Panc1 (cell line): ENCODE data around the gene RGS5. TPM values are rescaled to one million over a fixed set of nuclear protein-coding genes. Genes with fewer than 3 reads are reported as not detected.
"Not testable (repeated sequence)": the region's sequence is repeated elsewhere in the genome, so short reads cannot be mapped to it uniquely, and the experiment has no call there.

Source experiments
- ATAC-seq: fragments of 200-7000 bp; cut with Tn5 transposase; 2 replicates; pipeline ENCODE4 v1.9.1; 2020; ENCODE audit warnings: mild to moderate bottlenecking, moderate library complexity
- BruUV-seq: library from RNA; stranded (reverse); fragments of 400-500 nt; replicated peaks from 2 replicates; lab custom pipeline; 2021; lab: Mats Ljungman, UMichigan
- CTCF ChIA-PET: fragments of 300-600 bp; sonication (Branson Sonifier 250); formaldehyde crosslinking; loops from one replicate; lab custom pipeline; 2022; ENCODE audit warnings: antibody characterized with exemption; lab: Charles Lee
- POLR2A ChIA-PET: fragments of 300-600 bp; sonication (Branson Sonifier 250); formaldehyde crosslinking; loops from one replicate; lab custom pipeline; 2022; ENCODE audit warnings: antibody characterized with exemption; lab: Charles Lee
- DNase-seq: peaks from one replicate; pipeline ENCODE4 v3.0.0-alpha.2; 2010; ENCODE audit warnings: low read depth, low spot score
- H3K27ac ChIP-seq: 2 replicates; pipeline ENCODE4 v1.5.1; 2011; ENCODE audit warnings: mild to moderate bottlenecking, low read length, inconsistent platforms
- H3K27me3 ChIP-seq: fragments of 200-500 bp; sonication (Bioruptor generic); 2 replicates; pipeline ENCODE4 v1.6.0; 2014; ENCODE audit warnings: low read length, inconsistent platforms; ENCODE audit not compliant: control insufficient read depth, insufficient read depth
- H3K36me3 ChIP-seq: fragments of 200-500 bp; sonication (Bioruptor generic); 2 replicates; pipeline ENCODE4 v1.5.1; 2014; ENCODE audit warnings: inconsistent platforms, mild to moderate bottlenecking, low read length, moderate library complexity; ENCODE audit not compliant: control insufficient read depth, insufficient read depth
- H3K4me1 ChIP-seq: 2 replicates; pipeline ENCODE4 v1.5.1; 2011; ENCODE audit warnings: inconsistent platforms, mild to moderate bottlenecking, low read length, moderate library complexity; ENCODE audit not compliant: control insufficient read depth, insufficient read depth
- H3K4me3 ChIP-seq, 2 experiments: 2 replicates each; pipeline ENCODE4 v1.5.1; 2011 to 2012; ENCODE audit warnings: low read depth in 2 of 2, low read length in 2 of 2, mild to moderate bottlenecking in 2 of 2, inconsistent platforms in 1 of 2, moderate library complexity in 1 of 2
- H3K9me3 ChIP-seq: fragments of 200-500 bp; sonication (Bioruptor generic); 2 replicates; pipeline ENCODE4 v1.5.1; 2014; ENCODE audit warnings: low read depth, mild to moderate bottlenecking, inconsistent platforms, low read length, moderate library complexity; ENCODE audit not compliant: control insufficient read depth, insufficient read depth
- CTCF ChIP-seq: fragments of 450-650 bp; IDR thresholded peaks from 2 replicates; pipeline ENCODE4 v1.5.1; 2017; ENCODE audit warnings: mild to moderate bottlenecking
- POLR2AphosphoS5 ChIP-seq: IDR thresholded peaks from 2 replicates; pipeline ENCODE4 v1.6.1; 2012; ENCODE audit warnings: mild to moderate bottlenecking, low read depth, low read length, moderate library complexity
- REST ChIP-seq, 2 experiments: IDR thresholded peaks; 2 replicates each; pipeline ENCODE4 v1.6.1; 2011 to 2012; ENCODE audit warnings: low read depth in 2 of 2, control low read depth in 1 of 2, low read length in 1 of 2, mild to moderate bottlenecking in 1 of 2, moderate library complexity in 1 of 2; ENCODE audit not compliant: insufficient read depth in 1 of 2
- SIN3A ChIP-seq: IDR thresholded peaks from 2 replicates; pipeline ENCODE4 v1.6.1; 2012; ENCODE audit warnings: low read depth, mild to moderate bottlenecking, low read length, moderate library complexity, borderline replicate concordance; ENCODE audit not compliant: insufficient read depth
- TCF7L2 ChIP-seq: IDR thresholded peaks from 2 replicates; pipeline ENCODE4 v1.6.1; 2011; ENCODE audit warnings: mild to moderate bottlenecking, low read depth, low read length, inconsistent platforms
- in situ Hi-C: cut with HindIII; loops from 2 replicates; pipeline ENCODE4 v1.10.0; 2016; ENCODE audit warnings: low sequenced_read_pairs, low pct_unique_long_range_greater_than_20kb
- intact Hi-C: fragments of 100-400 bp; cut with micrococcal nuclease; formaldehyde crosslinking; loops from one replicate; pipeline ENCODE4 v1.10.0; 2022; ENCODE audit not compliant: unreplicated experiment
- total RNA-seq: library from RNA; stranded (reverse); gene quantifications from one replicate; pipeline ENCODE4 v1.2.1, GENCODE V29; 2021; ENCODE audit not compliant: unreplicated experiment

The RGS5 gene
- total RNA-seq, 1 experiment from 2014 or later: 1.5 TPM

- H3K36me3 ChIP-seq: no peaks in the 10 kb centered on the region
- ATAC-seq (no peak), DNase-seq (no peak)
- H3K4me3 ChIP-seq: no peak overlapping the region
- intact Hi-C loops (no loop called here), in situ Hi-C loops (no loop called here)
- H3K27ac ChIP-seq: no peak overlapping the region
- no peaks in the 10 kb centered on the region for H3K4me1 ChIP-seq
- TF ChIP-seq REST (IDR thresholded peaks at IDR 0.05; ENCODE audit: insufficient read depth in 1 of 2, low read depth in 2 of 2, low read length in 1 of 2) (no peak), SIN3A (no peak), CTCF (no peak), POLR2AphosphoS5 (no peak), TCF7L2 (no peak)
- BruUV-seq: no TSS peak
- H3K9me3 ChIP-seq: no peaks in the 10 kb centered on the region
- ChIA-PET POLR2A (no interaction called here), CTCF (no interaction called here)
- H3K27me3 ChIP-seq: no peaks in the 10 kb centered on the region
Measured at GRCh38 chr1:163248064-163248463, 45.3 kb upstream of the RGS5 start.

- POLR2A ChIA-PET, H3K9me3 ChIP-seq, H3K27ac ChIP-seq, CTCF ChIA-PET, H3K4me3 ChIP-seq, BruUV-seq, ATAC-seq, DNase-seq, in situ Hi-C loops, H3K36me3 ChIP-seq, H3K27me3 ChIP-seq, intact Hi-C loops, H3K4me1 ChIP-seq: not testable (repeated sequence)
Measured at GRCh38 chr1:163244648-163245047, 41.9 kb upstream of the RGS5 start.

GRCh38 chr1:163241746-163242145 is 39.0 kb upstream of the RGS5 start:
- Histone ChIP-seq H3K4me1 (no peaks in the 10 kb centered on the region), H3K9me3 (no peaks in the 10 kb centered on the region), H3K36me3 (no peaks in the 10 kb centered on the region), H3K4me3 (no peak overlapping the region), H3K27ac (no peak overlapping the region), H3K27me3 (no peaks in the 10 kb centered on the region)
- ChIA-PET CTCF (no interaction called here), POLR2A (no interaction called here)
- TF ChIP-seq CTCF (no peak), TCF7L2 (no peak), POLR2AphosphoS5 (no peak), REST (IDR thresholded peaks at IDR 0.05; ENCODE audit: insufficient read depth in 1 of 2, low read depth in 2 of 2, low read length in 1 of 2) (no peak), SIN3A (no peak)
- intact Hi-C loops (no loop called here), in situ Hi-C loops (no loop called here)
- DNase-seq: no peak
- BruUV-seq: no TSS peak
- ATAC-seq: no peak
